GM21576 (cell line): ENCODE data around the gene SLC6A6.
A peak's percentile ranks its signal among the peaks of the same experiment; 100 is the strongest.

Experiments
- ATAC-seq: cut with Tn5 transposase; IDR thresholded peaks from one replicate; pipeline ENCODE4 v1.9.1; 2021; ENCODE audit warnings: mild to moderate bottlenecking, moderate library complexity; ENCODE audit not compliant: unreplicated experiment

Gene SLC6A6

GRCh38 chr3:14451844-14452739 lies 49.7 kb downstream of the SLC6A6 start:
- ATAC-seq = no peak

GRCh38 chr3:14452740-14453710 lies 50.6 kb downstream of the SLC6A6 start:
- no peak for ATAC-seq

- no peak for ATAC-seq
These were observed 51.7 kb downstream of the SLC6A6 start for GRCh38 chr3:14453876-14454638.

- no peak for ATAC-seq
These were observed 52.4 kb downstream of the SLC6A6 start for GRCh38 chr3:14454639-14455310.

- no peak for ATAC-seq
These were observed 53.3 kb downstream of the SLC6A6 start for GRCh38 chr3:14455571-14456317.

- ATAC-seq = no peak
These were observed 54.4 kb downstream of the SLC6A6 start for GRCh38 chr3:14456794-14457193.

- no peak for ATAC-seq
These were observed 55.1 kb downstream of the SLC6A6 start for GRCh38 chr3:14457481-14457880.

- ATAC-seq = no peak
These were observed 55.6 kb downstream of the SLC6A6 start for GRCh38 chr3:14457999-14458398.

- ATAC-seq = no peak
These were observed 56.2 kb downstream of the SLC6A6 start for GRCh38 chr3:14458434-14459275.

- no peak for ATAC-seq
These were observed 57.0 kb downstream of the SLC6A6 start for GRCh38 chr3:14459384-14459783.

GRCh38 chr3:14459787-14460186 lies 57.4 kb downstream of the SLC6A6 start:
- no peak for ATAC-seq

GRCh38 chr3:14460342-14461005 lies 58.1 kb downstream of the SLC6A6 start:
- ATAC-seq = no peak

GRCh38 chr3:14461006-14461747 lies 58.8 kb downstream of the SLC6A6 start:
- no peak for ATAC-seq

GRCh38 chr3:14461748-14462324 lies 59.4 kb downstream of the SLC6A6 start:
- peak; percentile 68 for ATAC-seq

GRCh38 chr3:14462738-14463137 lies 60.3 kb downstream of the SLC6A6 start:
- no peak for ATAC-seq

GRCh38 chr3:14463330-14464140 lies 61.1 kb downstream of the SLC6A6 start:
- no peak for ATAC-seq
